ENCODE results near the gene SLC16A10.
"Not testable (repeated sequence)": the region's sequence is repeated elsewhere in the genome, so short reads cannot be mapped to it uniquely, and the experiment has no call there.

Gene SLC16A10

DNA sequence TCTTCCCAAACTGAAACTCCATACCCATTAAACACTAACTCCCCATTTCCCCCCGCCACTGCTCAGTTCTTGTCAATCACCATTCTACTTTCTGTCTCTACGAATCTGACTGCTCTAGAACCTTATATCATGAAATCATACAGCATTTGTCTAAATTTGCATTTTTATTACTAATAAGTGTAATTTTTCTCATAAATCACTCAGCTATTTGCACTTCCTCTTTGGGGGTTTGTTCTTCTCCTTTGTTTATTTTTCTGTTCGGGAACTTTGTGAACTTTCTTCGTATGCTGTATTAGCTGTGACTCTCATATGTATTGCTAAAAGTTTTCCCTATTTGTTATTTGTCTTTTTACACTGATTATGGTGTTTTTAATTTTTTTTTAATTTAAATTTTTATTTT, 152.2 kb downstream of the SLC16A10 start:
- DNase-seq (ENCODE audit: low read depth, low spot score), result no peak
- no peaks in the 10 kb centered on the region for H3K9me3 ChIP-seq (ENCODE audit: low read depth, low read length)
- no peaks in the 10 kb centered on the region for H3K36me3 ChIP-seq (ENCODE audit: insufficient read depth, low read length)
- TF ChIP-seq EZH2 (IDR thresholded peaks at IDR 0.05) (no peak), POLR2AphosphoS5 (IDR thresholded peaks at IDR 0.05; ENCODE audit: borderline replicate concordance, low read depth, low read length) (no peak), FOXP2 (optimal IDR thresholded peaks at IDR 0.05; ENCODE audit: control extremely low read depth, extremely low read length, insufficient read depth) (no peak)
- H3K4me3 ChIP-seq, result no peak overlapping the region
- no peak overlapping the region for H3K9ac ChIP-seq (ENCODE audit: insufficient read length)
- H3K27ac ChIP-seq, result no peak overlapping the region

DNA sequence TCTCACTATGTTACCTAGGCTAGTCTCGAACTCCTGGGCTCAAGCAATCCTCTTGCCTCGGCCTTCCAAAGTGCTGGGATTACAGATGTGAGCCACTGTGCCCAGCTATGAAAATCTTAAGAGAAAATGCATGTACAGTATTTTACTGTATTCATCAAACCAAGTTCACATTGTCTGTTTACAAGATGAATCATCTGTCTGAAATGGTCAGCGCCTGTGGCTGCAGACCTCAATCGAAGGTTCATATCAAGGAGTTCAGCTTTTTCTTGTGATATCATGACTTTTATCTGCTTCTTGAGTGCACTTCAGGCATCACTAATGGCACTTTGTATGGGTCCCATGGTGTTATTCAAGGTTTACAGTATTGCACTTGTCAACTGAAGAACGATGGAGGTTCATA, 155.1 kb downstream of the SLC16A10 start:
- Histone ChIP-seq H3K9me3 (ENCODE audit: low read depth, low read length) (no peaks in the 10 kb centered on the region), H3K36me3 (ENCODE audit: insufficient read depth, low read length) (no peaks in the 10 kb centered on the region), H3K27ac (no peak overlapping the region), H3K9ac (ENCODE audit: insufficient read length) (no peak overlapping the region), H3K4me3 (no peak overlapping the region)
- no peak for TF ChIP-seq POLR2AphosphoS5 (IDR thresholded peaks at IDR 0.05; ENCODE audit: borderline replicate concordance, low read depth, low read length)
- no peak for TF ChIP-seq EZH2 (IDR thresholded peaks at IDR 0.05)
- no peak for TF ChIP-seq FOXP2 (optimal IDR thresholded peaks at IDR 0.05; ENCODE audit: control extremely low read depth, extremely low read length, insufficient read depth)
- no peak for DNase-seq (ENCODE audit: low read depth, low spot score)

DNA sequence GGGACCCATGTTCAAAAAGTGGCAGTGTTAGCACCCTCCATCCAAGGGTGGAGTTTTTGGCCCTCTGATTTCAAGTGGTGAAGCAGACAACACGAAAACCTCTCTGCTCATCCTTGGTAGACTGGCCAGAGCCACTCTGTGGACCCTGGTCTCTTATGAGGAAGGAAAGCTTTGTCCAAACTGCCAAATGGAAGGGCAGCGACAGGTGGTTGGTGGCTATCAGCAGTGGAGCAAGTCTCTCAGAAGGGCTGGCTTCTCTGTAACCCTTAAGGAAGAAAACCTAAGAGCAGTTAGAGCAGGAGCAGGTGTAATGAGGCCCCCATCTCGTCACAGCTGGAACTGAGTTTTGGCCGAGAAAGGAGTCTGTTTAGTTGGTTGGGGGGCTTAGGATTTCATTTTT, 155.8 kb downstream of the SLC16A10 start:
- no peaks in the 10 kb centered on the region for H3K36me3 ChIP-seq (ENCODE audit: insufficient read depth, low read length)
- no peak overlapping the region for H3K9ac ChIP-seq (ENCODE audit: insufficient read length)
- TF ChIP-seq POLR2AphosphoS5 (IDR thresholded peaks at IDR 0.05; ENCODE audit: borderline replicate concordance, low read depth, low read length), result no peak
- TF ChIP-seq EZH2 (IDR thresholded peaks at IDR 0.05), result no peak
- no peak for TF ChIP-seq FOXP2 (optimal IDR thresholded peaks at IDR 0.05; ENCODE audit: control extremely low read depth, extremely low read length, insufficient read depth)
- H3K9me3 ChIP-seq (ENCODE audit: low read depth, low read length), result no peaks in the 10 kb centered on the region
- H3K4me3 ChIP-seq, result no peak overlapping the region
- no peak for DNase-seq (ENCODE audit: low read depth, low spot score)
- H3K27ac ChIP-seq, result no peak overlapping the region

DNA sequence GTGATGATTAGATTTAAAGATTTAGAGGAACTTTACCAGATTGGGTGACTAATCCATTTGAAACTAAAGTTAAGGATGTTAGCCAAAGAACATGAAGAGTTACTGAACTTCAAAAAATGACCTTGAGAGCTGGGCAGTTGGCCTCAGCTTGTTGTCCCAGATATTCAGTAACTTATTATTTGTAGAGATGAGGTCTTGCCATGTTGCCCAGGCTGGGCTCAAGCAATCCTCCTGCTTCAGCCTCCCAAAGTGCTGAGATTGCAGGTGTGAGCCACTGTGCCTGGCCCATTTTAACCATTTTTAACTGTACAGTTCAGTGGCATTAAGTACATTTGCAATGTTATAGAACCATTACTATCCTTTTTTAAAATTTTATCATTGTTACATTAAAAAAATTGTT, 161.5 kb downstream of the SLC16A10 start:
- H3K9me3 ChIP-seq (ENCODE audit: low read depth, low read length), result no peaks in the 10 kb centered on the region
- no peak overlapping the region for H3K27ac ChIP-seq
- TF ChIP-seq FOXP2 (optimal IDR thresholded peaks at IDR 0.05; ENCODE audit: control extremely low read depth, extremely low read length, insufficient read depth) (no peak), POLR2AphosphoS5 (IDR thresholded peaks at IDR 0.05; ENCODE audit: borderline replicate concordance, low read depth, low read length) (no peak), EZH2 (IDR thresholded peaks at IDR 0.05) (no peak)
- H3K9ac ChIP-seq (ENCODE audit: insufficient read length), result no peak overlapping the region
- no peaks in the 10 kb centered on the region for H3K36me3 ChIP-seq (ENCODE audit: insufficient read depth, low read length)
- DNase-seq (ENCODE audit: low read depth, low spot score), result no peak
- H3K4me3 ChIP-seq, result no peak overlapping the region

DNA sequence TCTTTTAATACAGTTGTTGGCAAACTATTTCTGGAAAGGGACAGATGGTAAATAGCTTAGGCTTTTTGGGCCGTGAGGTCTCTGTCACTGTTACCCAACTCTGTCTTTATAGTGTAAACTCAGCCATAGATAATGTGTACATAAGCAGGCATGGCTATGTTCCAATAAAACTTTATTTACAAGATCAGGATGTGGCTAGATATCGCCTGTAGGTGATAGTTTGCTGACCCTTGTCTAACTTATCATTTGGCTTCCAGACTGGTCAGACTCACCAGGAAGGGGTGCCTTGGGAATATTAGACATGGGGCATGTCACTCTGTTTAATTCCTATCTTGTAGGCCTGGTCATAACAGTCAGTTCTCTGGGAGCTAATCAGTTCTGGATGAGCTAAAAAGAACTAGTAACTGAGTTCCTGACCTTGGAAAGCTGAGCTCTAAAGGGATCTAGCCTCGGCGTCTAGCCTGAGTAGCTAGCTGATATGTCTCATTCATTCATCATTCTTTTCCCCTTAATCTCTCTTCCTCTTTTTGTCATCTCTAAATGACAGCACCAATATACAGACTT, 163.6 kb downstream of the SLC16A10 start:
- no peaks in the 10 kb centered on the region for H3K9me3 ChIP-seq (ENCODE audit: low read depth, low read length)
- no peak for DNase-seq (ENCODE audit: low read depth, low spot score)
- no peaks in the 10 kb centered on the region for H3K36me3 ChIP-seq (ENCODE audit: insufficient read depth, low read length)
- H3K9ac ChIP-seq (ENCODE audit: insufficient read length), result no peak overlapping the region
- no peak overlapping the region for H3K4me3 ChIP-seq
- no peak overlapping the region for H3K27ac ChIP-seq
- TF ChIP-seq EZH2 (IDR thresholded peaks at IDR 0.05) (no peak), POLR2AphosphoS5 (IDR thresholded peaks at IDR 0.05; ENCODE audit: borderline replicate concordance, low read depth, low read length) (no peak), FOXP2 (optimal IDR thresholded peaks at IDR 0.05; ENCODE audit: control extremely low read depth, extremely low read length, insufficient read depth) (no peak)

DNA sequence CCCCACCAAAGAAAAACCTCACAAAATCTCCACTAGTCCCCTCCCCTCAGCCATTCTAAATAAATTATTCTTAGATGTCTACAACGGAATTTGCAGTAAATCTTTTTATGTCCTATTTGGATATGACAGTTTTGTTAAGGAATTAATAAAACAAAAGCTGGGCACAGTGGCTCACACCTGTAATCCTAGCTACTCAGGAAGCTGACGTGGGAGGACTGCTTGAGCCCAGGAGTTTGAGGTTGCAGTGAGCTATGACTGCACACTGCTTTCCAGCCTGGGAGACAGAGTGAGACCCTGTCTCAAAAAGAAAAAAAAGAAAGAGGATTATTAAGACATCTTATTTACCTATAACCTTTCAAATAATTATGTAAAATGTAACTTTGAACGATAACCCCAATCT, 165.4 kb downstream of the SLC16A10 start:
- no peak for DNase-seq (ENCODE audit: low read depth, low spot score)
- H3K9me3 ChIP-seq (ENCODE audit: low read depth, low read length), result no peaks in the 10 kb centered on the region
- H3K9ac ChIP-seq (ENCODE audit: insufficient read length), result no peak overlapping the region
- no peak overlapping the region for H3K4me3 ChIP-seq
- no peak overlapping the region for H3K27ac ChIP-seq
- TF ChIP-seq EZH2 (IDR thresholded peaks at IDR 0.05) (no peak), FOXP2 (optimal IDR thresholded peaks at IDR 0.05; ENCODE audit: control extremely low read depth, extremely low read length, insufficient read depth) (no peak), POLR2AphosphoS5 (IDR thresholded peaks at IDR 0.05; ENCODE audit: borderline replicate concordance, low read depth, low read length) (no peak)
- no peaks in the 10 kb centered on the region for H3K36me3 ChIP-seq (ENCODE audit: insufficient read depth, low read length)

DNA sequence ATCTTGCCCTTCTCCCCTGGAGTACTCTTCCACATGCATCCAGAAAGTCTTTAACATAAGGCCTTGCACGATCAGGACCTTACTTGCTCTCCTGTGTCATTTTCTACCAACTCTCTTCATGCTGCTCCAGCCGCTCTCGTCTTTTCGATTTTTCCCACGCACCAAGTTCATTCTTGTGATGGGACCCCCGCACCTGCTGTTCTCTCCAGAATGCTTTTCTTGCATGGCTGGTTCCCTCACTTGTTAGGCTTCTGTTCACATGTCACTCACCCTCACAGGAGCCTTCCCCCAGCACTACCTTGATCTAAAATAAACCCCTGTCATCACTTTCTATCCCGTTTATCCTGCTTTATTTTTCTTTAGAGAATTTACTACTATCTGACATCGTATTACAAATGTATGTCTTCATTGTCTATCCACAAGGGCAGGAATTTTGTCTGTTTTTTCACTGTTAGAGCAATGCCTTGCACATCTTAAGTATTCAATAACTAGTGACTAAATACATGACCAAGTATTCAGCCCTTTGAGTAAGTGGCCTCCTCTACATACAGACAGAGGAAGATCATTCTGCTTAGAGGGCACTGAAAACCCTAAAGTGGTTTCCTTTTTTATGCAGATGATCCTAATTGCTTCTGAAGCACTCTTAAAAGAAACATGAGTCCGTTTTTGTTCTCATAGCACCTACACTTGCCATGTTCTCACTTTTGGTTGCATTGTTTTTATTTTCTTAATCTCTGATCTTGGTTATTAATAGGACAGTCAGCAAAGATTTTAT, 166.9 kb downstream of the SLC16A10 start:
- no peak for TF ChIP-seq FOXP2 (optimal IDR thresholded peaks at IDR 0.05; ENCODE audit: control extremely low read depth, extremely low read length, insufficient read depth)
- no peak for TF ChIP-seq POLR2AphosphoS5 (IDR thresholded peaks at IDR 0.05; ENCODE audit: borderline replicate concordance, low read depth, low read length)
- TF ChIP-seq EZH2 (IDR thresholded peaks at IDR 0.05), result no peak
- no peak overlapping the region for H3K9ac ChIP-seq (ENCODE audit: insufficient read length)
- no peak overlapping the region for H3K27ac ChIP-seq
- no peaks in the 10 kb centered on the region for H3K36me3 ChIP-seq (ENCODE audit: insufficient read depth, low read length)
- DNase-seq (ENCODE audit: low read depth, low spot score), result no peak
- H3K4me3 ChIP-seq, result no peak overlapping the region
- H3K9me3 ChIP-seq (ENCODE audit: low read depth, low read length), result no peaks in the 10 kb centered on the region

DNA sequence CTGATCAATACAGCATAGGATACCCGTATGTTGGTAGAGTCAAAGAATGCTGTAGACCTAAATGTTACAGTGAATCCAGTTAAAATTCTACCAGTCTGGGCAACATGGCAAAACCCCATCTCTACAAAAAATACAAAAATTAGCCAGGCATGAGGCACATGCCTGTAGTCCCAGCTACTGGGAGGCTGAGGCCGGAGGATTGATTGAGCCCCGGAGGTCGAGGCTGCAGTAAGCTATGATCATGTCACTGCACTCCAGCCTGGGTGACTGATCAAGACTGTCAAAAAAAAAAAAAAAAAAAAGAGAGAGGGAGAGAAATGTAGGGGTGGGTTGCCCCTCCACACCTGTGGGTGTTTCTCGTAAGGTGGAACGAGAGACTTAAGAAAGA, 167.5 kb downstream of the SLC16A10 start:
- Histone ChIP-seq H3K9ac (ENCODE audit: insufficient read length) (no peak overlapping the region), H3K27ac (no peak overlapping the region), H3K9me3 (ENCODE audit: low read depth, low read length) (no peaks in the 10 kb centered on the region), H3K36me3 (ENCODE audit: insufficient read depth, low read length) (no peaks in the 10 kb centered on the region), H3K4me3 (no peak overlapping the region)
- TF ChIP-seq FOXP2 (optimal IDR thresholded peaks at IDR 0.05; ENCODE audit: control extremely low read depth, extremely low read length, insufficient read depth) (no peak), POLR2AphosphoS5 (IDR thresholded peaks at IDR 0.05; ENCODE audit: borderline replicate concordance, low read depth, low read length) (no peak), EZH2 (IDR thresholded peaks at IDR 0.05) (no peak)
- no peak for DNase-seq (ENCODE audit: low read depth, low spot score)

DNA sequence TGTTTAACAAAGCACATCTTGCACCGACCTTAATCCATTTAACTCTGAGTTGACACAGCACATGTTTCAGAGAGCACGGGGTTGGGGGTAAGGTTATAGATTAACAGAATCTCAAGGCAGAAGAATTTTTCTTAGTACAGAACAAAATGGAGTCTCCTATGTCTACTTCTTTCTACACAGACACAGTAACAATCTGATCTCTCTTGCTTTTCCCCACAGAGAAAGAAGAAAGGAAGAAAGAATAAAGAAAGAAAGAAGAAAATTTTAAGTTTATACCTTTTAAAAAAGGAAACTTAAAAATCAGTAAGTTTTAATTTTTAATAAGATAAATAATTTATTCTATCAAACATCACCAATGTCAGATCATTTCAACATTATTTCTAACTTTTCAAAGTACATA, 168.5 kb downstream of the SLC16A10 start:
- not testable (repeated sequence) for H3K36me3 ChIP-seq (ENCODE audit: insufficient read depth, low read length); H3K27ac ChIP-seq; DNase-seq (ENCODE audit: low read depth, low spot score); H3K9ac ChIP-seq (ENCODE audit: insufficient read length); H3K9me3 ChIP-seq (ENCODE audit: low read depth, low read length); H3K4me3 ChIP-seq
